A673 (cell line): ENCODE data around the gene BNC2. TPM values are rescaled to one million over a fixed set of nuclear protein-coding genes. Genes with fewer than 3 reads are reported as not detected.

Experiments
- BruUV-seq: library from RNA; stranded (reverse); fragments of 400-500 nt; replicated peaks from 2 replicates; lab custom pipeline; 2021; lab: Mats Ljungman, UMichigan
- CTCF ChIA-PET: fragments of 300-600 bp; sonication (Branson Sonifier 250); formaldehyde crosslinking; loops from one replicate; lab custom pipeline; 2022; ENCODE audit warnings: antibody characterized with exemption; lab: Charles Lee
- POLR2A ChIA-PET: fragments of 300-600 bp; sonication (Branson Sonifier 250); formaldehyde crosslinking; loops from one replicate; lab custom pipeline; 2022; ENCODE audit warnings: antibody characterized with exemption; ENCODE audit not compliant: low non-redundant PET; lab: Charles Lee
- DNase-seq: peaks from one replicate; pipeline ENCODE4 v3.0.0-alpha.2; 2015; ENCODE audit warnings: low spot score
- H3K27ac ChIP-seq: fragments of 200-600 bp; sonication (generic); 2 replicates; pipeline ENCODE4 v1.5.1; 2016; ENCODE audit warnings: mixed run types, low read depth, mild to moderate bottlenecking, mixed read lengths, antibody characterized with exemption, low read length; ENCODE audit not compliant: poor library complexity, severe bottlenecking
- H3K27me3 ChIP-seq: fragments of 200-600 bp; sonication (generic); replicated peaks from 2 replicates; pipeline ENCODE4 v1.6.1; 2017; ENCODE audit warnings: mixed run types, low read depth, mild to moderate bottlenecking, mixed read lengths, antibody characterized with exemption, low read length; ENCODE audit not compliant: insufficient read depth, poor library complexity
- H3K36me3 ChIP-seq: fragments of 200-600 bp; sonication (generic); 2 replicates; pipeline ENCODE4 v1.6.1; 2016; ENCODE audit warnings: mixed run types, mild to moderate bottlenecking, mixed read lengths, antibody characterized with exemption, low read length; ENCODE audit not compliant: insufficient read depth, poor library complexity, severe bottlenecking
- H3K4me1 ChIP-seq: fragments of 200-600 bp; sonication (generic); 2 replicates; pipeline ENCODE4 v1.6.1; 2017; ENCODE audit warnings: mixed run types, mild to moderate bottlenecking, mixed read lengths, antibody characterized with exemption, low read length; ENCODE audit not compliant: insufficient read depth, poor library complexity, severe bottlenecking
- H3K4me3 ChIP-seq: fragments of 200-600 bp; sonication (generic); 2 replicates; pipeline ENCODE4 v1.5.1; 2016; ENCODE audit warnings: low read depth, mixed run types, mild to moderate bottlenecking, mixed read lengths, low read length; ENCODE audit not compliant: poor library complexity, severe bottlenecking
- H3K9me3 ChIP-seq: fragments of 200-600 bp; sonication (generic); 2 replicates; pipeline ENCODE4 v1.6.1; 2016; ENCODE audit warnings: mixed run types, low read depth, mild to moderate bottlenecking, mixed read lengths, antibody characterized with exemption, low read length; ENCODE audit not compliant: poor library complexity, severe bottlenecking
- EZH2 ChIP-seq: fragments of 200-600 bp; sonication (generic); IDR thresholded peaks from 2 replicates; pipeline ENCODE4 v1.6.1; 2017; ENCODE audit warnings: borderline replicate concordance, low read depth, mild to moderate bottlenecking, mixed read lengths, antibody characterized with exemption, low read length; ENCODE audit not compliant: poor library complexity, severe bottlenecking
- intact Hi-C: fragments of 100-400 bp; cut with micrococcal nuclease; formaldehyde crosslinking; loops from one replicate; pipeline ENCODE4 v1.10.0; 2022; ENCODE audit not compliant: unreplicated experiment
- total RNA-seq: library from RNA; stranded (reverse); gene quantifications from 2 replicates; pipeline ENCODE4 v1.2.3, GENCODE V29; 2021
- TF ChIP-seq, protein P1 (sequence below): fragments of 300-800, 200-600 bp; sonication (generic); conservative IDR thresholded peaks from 2 replicates; pipeline ENCODE4 v1.5.1; 2017; ENCODE audit warnings: low read depth, mild to moderate bottlenecking, antibody characterized with exemption, low read length, moderate library complexity, mixed read lengths

BNC2 gene
- total RNA-seq, 1 experiment from 2014 or later: 0.45 TPM

DNA sequence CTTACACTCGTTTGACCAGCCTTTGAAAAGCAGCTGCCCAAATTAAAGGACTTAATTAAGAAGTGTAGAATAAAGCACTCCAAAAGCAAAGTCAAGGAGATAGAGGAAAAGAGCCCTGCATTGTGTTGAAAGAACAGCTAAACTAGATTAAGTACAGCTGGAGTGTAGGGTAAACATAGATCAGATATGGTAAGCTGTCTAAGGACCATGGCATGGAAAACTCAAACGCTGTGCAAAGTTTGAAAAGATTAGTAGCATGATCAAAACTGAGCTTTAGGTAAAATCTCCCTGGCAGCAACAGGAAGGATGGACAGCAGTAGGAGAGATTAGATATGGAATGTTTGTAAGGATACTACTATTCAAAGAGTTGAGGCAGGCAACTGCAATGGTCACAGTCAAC lies 55.4 kb downstream of the BNC2 start:
- Histone ChIP-seq H3K36me3 (no peaks in the 10 kb centered on the region), H3K27ac (no peak overlapping the region), H3K4me1 (no peaks in the 10 kb centered on the region), H3K4me3 (no peak overlapping the region), H3K9me3 (no peaks in the 10 kb centered on the region), H3K27me3 (no peaks in the 10 kb centered on the region)
- POLR2A ChIA-PET: no interaction called here
- TF ChIP-seq EZH2: no peak
- TF ChIP-seq, protein P1, sequence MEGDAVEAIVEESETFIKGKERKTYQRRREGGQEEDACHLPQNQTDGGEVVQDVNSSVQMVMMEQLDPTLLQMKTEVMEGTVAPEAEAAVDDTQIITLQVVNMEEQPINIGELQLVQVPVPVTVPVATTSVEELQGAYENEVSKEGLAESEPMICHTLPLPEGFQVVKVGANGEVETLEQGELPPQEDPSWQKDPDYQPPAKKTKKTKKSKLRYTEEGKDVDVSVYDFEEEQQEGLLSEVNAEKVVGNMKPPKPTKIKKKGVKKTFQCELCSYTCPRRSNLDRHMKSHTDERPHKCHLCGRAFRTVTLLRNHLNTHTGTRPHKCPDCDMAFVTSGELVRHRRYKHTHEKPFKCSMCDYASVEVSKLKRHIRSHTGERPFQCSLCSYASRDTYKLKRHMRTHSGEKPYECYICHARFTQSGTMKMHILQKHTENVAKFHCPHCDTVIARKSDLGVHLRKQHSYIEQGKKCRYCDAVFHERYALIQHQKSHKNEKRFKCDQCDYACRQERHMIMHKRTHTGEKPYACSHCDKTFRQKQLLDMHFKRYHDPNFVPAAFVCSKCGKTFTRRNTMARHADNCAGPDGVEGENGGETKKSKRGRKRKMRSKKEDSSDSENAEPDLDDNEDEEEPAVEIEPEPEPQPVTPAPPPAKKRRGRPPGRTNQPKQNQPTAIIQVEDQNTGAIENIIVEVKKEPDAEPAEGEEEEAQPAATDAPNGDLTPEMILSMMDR: no peak
- BruUV-seq: no TSS peak
- CTCF ChIA-PET: no interaction called here
- intact Hi-C loops: no loop called here
- DNase-seq: no peak

DNA sequence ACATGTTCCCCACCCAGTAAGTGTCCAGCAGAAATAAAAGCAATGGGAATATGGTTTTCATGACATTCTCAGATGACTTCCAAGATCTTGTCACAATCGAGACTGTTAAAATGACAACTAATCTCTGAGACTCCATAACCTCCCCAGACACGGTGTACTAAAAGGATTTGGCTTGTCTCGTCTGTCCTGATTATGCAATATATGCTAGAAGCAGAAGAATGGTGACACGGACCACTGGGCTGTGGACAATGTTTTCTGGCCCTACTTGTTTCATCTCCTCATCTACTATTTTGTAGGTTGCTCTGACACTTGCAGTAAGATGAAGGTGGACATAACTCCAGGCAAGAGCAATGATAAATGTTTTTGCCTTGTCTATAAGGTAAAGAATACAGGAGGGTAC lies 56.6 kb downstream of the BNC2 start:
- Histone ChIP-seq H3K27ac (no peak overlapping the region), H3K4me1 (no peaks in the 10 kb centered on the region), H3K9me3 (no peaks in the 10 kb centered on the region), H3K27me3 (no peaks in the 10 kb centered on the region), H3K36me3 (no peaks in the 10 kb centered on the region), H3K4me3 (no peak overlapping the region)
- POLR2A ChIA-PET: no interaction called here
- DNase-seq: no peak
- TF ChIP-seq, protein P1: no peak
- TF ChIP-seq EZH2: no peak
- BruUV-seq: no TSS peak
- CTCF ChIA-PET: no interaction called here
- intact Hi-C loops: no loop called here

DNA sequence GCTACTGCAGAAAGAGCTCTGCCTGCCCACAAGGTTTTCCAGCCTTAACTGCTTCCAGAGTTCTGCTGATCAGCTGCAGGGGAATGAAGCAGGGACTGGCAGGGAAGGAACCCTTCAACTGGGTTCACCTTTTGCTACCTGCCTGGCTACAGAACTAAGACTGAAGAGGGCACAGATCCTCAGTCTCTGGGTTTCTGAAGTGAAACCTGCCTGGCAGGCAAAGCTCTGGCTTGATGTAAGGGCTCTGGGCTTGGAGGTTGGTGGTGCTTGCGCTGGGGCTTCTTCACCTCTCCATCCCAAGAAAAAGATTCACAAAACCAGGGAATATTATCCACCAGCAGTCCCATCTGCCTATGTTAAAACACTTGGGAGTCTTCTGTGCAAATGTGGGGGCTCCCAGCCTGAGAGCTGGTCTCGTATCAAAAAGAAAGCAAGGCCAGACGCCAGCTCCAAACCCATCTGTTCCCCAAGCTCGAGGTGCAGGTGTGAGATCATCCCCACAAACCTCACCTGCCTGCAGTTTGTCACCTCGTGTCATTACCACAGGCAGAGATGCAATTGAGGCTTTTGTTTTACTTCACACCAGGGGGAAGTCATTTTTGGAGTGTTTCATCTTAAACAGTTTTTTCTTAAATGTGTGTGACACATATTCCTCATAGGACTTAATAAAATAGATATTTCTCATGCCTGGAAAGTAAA lies 58.3 kb downstream of the BNC2 start:
- Histone ChIP-seq H3K27me3 (no peaks in the 10 kb centered on the region), H3K4me1 (no peaks in the 10 kb centered on the region), H3K36me3 (no peaks in the 10 kb centered on the region), H3K9me3 (no peaks in the 10 kb centered on the region), H3K4me3 (no peak overlapping the region), H3K27ac (no peak overlapping the region)
- ChIA-PET POLR2A (no interaction called here), CTCF (no interaction called here)
- no TSS peak for BruUV-seq
- intact Hi-C loops: no loop called here
- TF ChIP-seq EZH2: no peak
- TF ChIP-seq, protein P1: no peak
- DNase-seq: no peak
